Activated CD8-positive, alpha-beta memory T cell treated with anti-CD3 and anti-CD28 coated beads for 4 hours (primary cell): ENCODE data around the gene TMEM120B.
"Not testable (repeated sequence)": the region's sequence is repeated elsewhere in the genome, so short reads cannot be mapped to it uniquely, and the experiment has no call there.

Experiments used
- DNase-seq, 2 donors: peaks; one replicate each; pipeline ENCODE4 v3.0.0-alpha.2; 2020; ENCODE audit warnings: low read depth in 2 of 2

Gene TMEM120B

GRCh38 chr12:121709478-121709961, 3.0 kb upstream of the TMEM120B start:
- DNase-seq: no peak

- DNase-seq: no peak
These were observed 977 bp upstream of the TMEM120B start for GRCh38 chr12:121711361-121712189.

GRCh38 chr12:121712190-121712460, 427 bp upstream of the TMEM120B start:
- DNase-seq: no peak

DNA sequence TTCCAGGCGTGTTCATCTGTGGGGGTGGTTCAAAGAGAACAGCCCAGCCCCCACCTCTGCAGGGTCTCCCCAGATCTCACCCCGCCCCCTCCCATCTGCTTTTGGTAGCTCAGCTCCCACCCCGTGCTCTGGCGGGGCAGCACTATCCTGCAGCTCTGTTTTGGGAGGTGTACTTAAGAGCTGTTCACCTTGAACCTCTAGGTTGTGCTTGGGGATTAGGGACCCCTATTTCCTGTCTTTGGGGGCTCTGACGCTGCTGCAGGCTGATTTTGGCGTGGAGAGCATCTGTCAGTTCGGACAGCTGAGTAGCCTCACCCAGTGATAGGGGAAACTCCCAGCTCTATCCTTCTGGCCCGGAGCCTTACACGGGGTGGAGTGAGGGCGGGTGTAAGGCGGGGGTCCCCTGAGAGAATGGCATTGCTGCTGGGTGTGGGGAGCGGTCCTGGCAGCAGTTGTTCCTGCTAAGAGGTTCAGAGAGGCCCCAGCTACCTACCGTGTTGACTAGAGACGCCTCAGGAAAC, 765 bp downstream of the TMEM120B start:
- DNase-seq: peak in 1 of 2 donors; percentile 19

DNA sequence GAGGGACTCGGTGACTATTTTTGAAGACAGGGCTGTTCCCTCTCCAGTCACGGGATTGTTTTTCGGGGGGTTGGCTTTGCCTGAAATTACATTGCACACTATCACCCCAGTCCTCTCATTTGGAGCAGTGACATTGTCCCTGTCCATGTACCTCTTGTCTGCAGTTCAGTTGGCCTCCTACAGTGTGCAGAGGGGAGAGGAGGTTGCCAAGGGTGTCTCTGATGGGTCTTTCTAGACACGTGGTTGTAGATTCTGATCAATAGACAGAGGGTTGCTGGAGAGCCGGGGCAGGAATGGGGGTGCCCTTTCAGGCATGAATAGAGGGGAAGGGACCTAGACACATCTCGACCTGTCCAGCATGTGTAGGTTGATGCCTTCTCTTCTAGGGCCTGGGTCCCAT, 1.2 kb downstream of the TMEM120B start:
- no peak for DNase-seq

DNA sequence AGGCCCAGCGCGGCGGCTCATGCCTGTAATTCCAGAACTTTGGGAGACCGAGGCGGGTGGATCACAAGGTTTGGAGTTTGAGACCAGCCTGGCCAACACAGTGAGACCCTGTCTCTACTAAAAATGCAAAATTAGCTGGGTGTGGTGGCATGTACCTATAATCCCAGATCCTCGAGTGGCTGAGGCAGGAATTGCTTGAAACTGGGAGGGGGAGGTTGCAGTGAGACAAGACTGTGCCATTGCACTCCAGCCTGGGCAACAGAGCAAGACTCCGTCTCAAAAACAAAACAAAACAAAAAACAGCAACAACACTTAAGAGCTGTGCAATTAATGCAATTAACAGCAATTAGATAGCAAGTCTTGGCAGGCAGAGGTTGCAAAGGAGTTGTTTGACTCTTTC, 2.5 kb downstream of the TMEM120B start:
- not testable (repeated sequence) for DNase-seq

DNA sequence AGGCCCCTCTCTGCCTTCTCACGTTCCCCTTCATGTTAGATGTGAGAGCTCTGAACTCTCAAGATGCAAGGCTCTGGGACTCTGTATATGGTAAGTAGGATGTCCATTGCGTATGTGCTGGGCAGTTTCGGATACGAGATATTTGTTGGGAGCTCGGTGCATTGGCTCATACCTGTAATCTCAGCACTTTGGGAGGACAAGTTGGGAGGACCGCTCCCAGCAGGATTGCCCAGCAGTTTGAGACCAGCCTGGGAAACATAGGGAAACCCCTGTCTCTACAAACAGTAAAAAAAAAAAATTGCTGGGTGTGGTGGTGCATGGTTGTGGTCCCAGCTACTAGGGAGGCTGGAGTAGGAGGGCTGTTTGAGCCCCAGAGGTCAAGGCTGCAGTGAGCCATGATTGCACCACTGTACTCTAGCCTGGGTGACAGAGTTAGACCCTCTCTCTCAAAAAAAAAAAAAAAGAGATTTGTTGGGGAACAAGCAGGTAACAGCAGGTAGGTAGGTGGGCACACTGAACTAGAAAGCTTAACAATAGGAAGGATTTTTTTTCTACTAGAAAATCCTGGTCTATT, 3.4 kb downstream of the TMEM120B start:
- no peak for DNase-seq

DNA sequence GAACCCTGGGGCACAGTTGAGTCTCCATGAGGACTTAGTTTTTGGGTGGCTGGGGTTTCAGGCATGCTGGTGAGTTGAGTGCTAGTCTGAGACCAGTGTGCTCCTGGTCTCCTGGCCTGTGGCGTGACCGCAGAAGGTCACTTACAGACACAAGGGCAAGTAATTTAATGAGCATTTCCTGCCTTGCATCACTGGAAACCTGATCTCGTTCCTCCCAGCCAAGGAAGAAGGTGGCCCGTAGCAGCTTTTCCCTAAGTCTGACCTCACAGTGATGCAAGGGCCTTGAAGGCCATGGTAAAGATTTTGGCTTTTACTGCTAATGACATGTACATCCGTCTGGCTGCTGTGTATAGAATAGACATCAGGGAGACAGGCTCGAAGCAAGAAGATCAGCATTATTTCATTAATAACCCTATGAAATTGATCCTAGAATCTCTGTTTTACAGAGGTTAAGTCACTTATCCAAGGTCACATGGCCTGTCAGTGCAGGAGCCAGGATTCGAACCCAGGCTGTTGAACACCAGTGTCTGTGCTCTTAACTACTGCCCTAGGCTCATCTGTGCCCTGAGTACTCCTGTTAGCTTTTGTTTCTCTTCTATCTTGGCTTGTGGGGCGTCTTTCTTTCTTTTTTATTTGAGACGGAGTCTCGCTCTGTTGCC, 4.6 kb downstream of the TMEM120B start:
- DNase-seq: no peak

GRCh38 chr12:121718653-121719239, 6.2 kb downstream of the TMEM120B start:
- no peak for DNase-seq

- no peak for DNase-seq
These were observed 7.4 kb downstream of the TMEM120B start for GRCh38 chr12:121719926-121720414.

GRCh38 chr12:121720762-121721161, 8.2 kb downstream of the TMEM120B start:
- no peak for DNase-seq

DNA sequence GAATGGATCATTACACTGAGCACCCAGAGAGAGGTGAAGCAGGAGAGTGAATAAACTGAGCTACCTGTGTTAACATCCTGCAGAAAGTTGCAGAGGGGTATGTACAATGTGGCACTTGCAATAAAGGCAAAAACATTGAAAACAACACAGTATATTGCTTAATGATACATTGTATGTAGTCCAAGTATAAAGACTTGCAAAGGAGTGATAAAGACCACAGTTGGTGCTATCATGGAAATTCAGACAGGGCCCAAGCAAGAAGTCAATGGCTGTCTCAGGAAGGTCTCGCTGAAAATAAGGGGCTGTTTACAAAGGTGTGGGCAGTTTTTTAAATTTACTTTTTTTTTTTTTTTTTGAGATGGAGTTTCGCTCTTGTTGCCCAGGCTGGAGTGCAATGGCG, 10.0 kb downstream of the TMEM120B start:
- DNase-seq: no peak

DNA sequence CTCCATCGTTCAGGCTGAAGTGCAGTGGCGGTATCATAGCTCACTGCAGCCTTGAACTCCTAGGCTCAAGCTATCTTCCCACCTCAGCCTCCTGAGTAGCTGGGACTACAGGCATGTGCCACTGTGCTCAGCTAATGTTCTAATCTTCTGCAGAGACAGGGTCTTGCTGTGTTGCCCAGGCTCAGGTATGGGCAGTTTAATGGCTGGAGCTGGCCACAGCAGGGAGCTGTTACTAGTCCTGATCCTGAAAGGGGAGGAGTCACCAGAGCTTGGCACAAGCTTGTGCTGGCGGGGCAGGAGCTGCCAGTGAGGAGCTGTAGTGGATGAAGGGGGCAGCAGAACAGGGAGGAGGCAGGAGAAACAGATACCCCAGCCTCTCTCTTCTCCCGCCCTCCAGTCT, 10.6 kb downstream of the TMEM120B start:
- no peak for DNase-seq

DNA sequence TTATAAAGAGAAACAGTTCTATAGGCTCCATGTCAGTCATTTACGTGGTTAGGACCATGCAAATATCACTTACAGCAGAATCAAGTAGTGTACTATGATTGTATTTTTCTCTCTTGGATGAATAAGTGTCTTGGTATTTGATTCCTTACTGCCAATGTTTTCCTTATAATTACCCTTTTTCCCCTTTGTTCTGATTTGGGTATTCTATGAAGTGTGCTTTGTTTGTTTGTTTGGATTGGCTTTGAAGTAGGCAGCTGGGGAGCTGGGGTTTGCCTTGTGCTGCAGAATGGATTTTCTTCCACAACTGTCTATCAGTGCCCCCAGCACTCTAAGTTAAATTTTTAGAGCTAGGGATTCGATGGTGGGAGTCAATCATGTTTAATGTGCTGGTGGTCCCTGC, 12.4 kb downstream of the TMEM120B start:
- DNase-seq: no peak

GRCh38 chr12:121725423-121725822, 12.9 kb downstream of the TMEM120B start:
- DNase-seq: no peak

DNA sequence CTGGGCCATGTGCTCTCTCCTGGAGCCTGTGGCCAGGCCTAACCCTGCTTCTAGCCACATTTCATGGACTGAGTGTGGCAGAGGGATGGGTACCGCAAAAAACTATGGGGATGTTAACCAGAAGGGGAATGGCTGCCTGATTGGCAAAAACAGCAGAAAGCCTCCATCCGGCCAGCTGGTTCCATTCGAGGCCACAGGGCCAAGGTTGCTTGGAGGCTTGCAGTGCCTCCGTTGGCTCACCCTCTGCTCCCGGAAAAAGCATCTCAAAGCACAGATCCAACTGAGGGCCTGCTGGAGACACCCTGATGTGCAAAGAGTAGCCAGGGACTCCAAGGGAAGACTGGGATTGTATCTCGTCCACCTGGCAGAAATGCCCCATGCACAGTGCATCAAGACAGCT, 16.5 kb downstream of the TMEM120B start:
- no peak for DNase-seq

GRCh38 chr12:121731473-121731872, 18.9 kb downstream of the TMEM120B start:
- DNase-seq: no peak

- no peak for DNase-seq
These were observed 21.3 kb downstream of the TMEM120B start for GRCh38 chr12:121733849-121734248.

DNA sequence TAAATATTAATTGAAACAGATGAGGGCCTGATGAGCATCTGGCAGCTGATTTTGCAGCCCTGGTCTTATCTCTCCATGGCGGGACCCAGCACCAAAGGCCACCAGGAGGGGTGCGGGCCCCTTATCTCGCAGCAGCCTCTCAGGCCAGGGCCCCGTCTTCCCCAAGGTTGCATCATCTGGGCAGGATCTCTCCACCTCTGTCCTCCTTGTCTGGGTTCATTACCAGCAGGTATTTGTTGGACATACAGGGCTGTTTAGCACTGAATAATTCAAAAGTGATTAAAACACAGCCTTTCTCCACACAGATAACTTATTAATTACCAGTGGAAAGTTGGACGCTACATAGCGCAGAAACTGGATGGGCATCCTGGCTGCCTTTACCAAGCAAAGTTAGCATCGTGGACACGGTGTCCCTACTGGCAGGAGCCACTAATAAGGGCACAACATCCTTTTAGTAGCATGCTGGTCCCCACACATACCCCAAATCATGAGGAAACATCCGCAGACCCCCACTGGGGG, 25.8 kb downstream of the TMEM120B start:
- DNase-seq: no peak

DNA sequence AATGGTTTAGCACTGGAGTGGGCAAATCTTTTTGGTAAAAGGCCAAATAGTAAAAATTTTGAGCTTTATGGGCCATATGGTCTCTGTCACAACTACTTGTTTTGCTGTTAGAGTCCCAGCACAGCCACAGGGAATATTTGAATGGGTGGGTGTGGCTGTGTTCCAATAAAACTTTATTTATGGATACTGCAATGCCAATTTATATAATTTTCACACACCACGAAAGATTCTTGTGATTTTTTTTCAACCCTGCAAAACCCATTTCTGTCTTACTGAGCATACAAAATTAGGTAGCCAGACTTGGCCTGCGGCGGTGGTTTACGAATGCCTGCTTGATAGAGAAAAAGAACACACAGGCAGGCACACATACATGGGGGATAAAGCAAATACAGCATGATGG, 28.3 kb downstream of the TMEM120B start:
- no peak for DNase-seq

GRCh38 chr12:121741743-121742142, 29.2 kb downstream of the TMEM120B start:
- no peak for DNase-seq

DNA sequence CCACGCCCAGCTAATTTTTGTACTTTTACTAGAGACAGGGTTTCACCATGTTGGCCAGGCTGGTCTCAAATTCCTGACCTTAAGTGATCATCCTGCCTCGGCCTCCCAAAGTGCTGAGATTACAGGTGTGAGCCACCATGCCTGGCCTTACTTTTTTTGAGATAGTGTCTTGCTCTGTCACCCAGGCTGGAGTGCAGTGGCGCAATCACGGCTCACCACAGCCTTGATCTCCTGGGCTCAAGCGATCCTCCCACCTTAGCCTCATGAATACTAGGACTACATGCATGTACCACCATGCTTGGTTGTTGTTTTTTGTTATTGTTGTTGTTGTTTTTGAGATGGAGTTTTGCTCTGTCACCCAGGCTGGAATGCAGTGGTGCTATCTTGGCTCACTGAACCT, 33.0 kb downstream of the TMEM120B start:
- DNase-seq: not testable (repeated sequence)
